Sigmoid colon (tissue), 7 donors: ENCODE data around the gene TRIM13. TPM values are rescaled to one million over a fixed set of nuclear protein-coding genes. Genes with fewer than 3 reads are reported as not detected.

Source experiments
- DNase-seq: peaks from one replicate; pipeline ENCODE4 v3.0.0-alpha.2; 2019
- H3K27ac ChIP-seq, 4 donors: fragments of 200-600 bp; sonication (generic); one replicate each; pipeline ENCODE4 v1.5.1; 2016 to 2019; ENCODE audit warnings: mild to moderate bottlenecking in 1 of 4
- H3K27me3 ChIP-seq, 3 donors: fragments of 200-600 bp; sonication (generic); one replicate each; pipeline ENCODE4 v1.5.1; 2019; ENCODE audit warnings: mild to moderate bottlenecking in 1 of 3
- H3K36me3 ChIP-seq, 4 donors: fragments of 200-600 bp; sonication (generic); one replicate each; pipeline ENCODE4 v1.5.1; 2016 to 2019
- H3K4me1 ChIP-seq, 4 donors: fragments of 200-600 bp; sonication (generic); one replicate each; pipeline ENCODE4 v1.5.1; 2017 to 2019
- H3K4me3 ChIP-seq, 4 donors: fragments of 200-600 bp; sonication (generic); one replicate each; pipeline ENCODE4 v1.5.1; 2017 to 2019; ENCODE audit warnings: mild to moderate bottlenecking in 2 of 4, moderate library complexity in 1 of 4
- H3K9me3 ChIP-seq, 4 donors: fragments of 200-600 bp in 3 of 4; sonication (generic) in 3 of 4; one replicate each; pipeline versions ENCODE4 v1.5.1 to v1.6.1; 2013 to 2019
- EP300 ChIP-seq, 4 donors: sonication (generic); formaldehyde crosslinking; IDR thresholded peaks; one replicate each; pipeline ENCODE4 v1.6.1; 2017; ENCODE audit warnings: antibody characterized with exemption in 4 of 4
- POLR2A ChIP-seq, 2 donors: fragments of 450-650 bp; IDR thresholded peaks; one replicate each; pipeline ENCODE4 v1.6.1; 2016; ENCODE audit warnings: antibody characterized with exemption in 2 of 2, mild to moderate bottlenecking in 2 of 2, moderate library complexity in 2 of 2
- POLR2AphosphoS5 ChIP-seq, 4 donors: sonication (generic); formaldehyde crosslinking; IDR thresholded peaks; one replicate each; pipeline ENCODE4 v1.6.1; 2017; ENCODE audit warnings: antibody characterized with exemption in 4 of 4
- WGBS, 2 donors: extraction: QIAGEN DNeasy Blood & Tissue Kit; methylation state at CpG; one replicate each; pipeline ENCODE4 v1.1.7; 2013; 5-methylcytosine and 5-hydroxymethylcytosine counted together
- intact Hi-C: fragments of 100-400 bp; cut with DNase I; formaldehyde crosslinking; loops from one replicate; pipeline ENCODE4 v1.15.1; 2023
- polyA plus RNA-seq, 3 donors: library from polyadenylated mRNA; stranded (reverse); fragments of 200-250 nt; gene quantifications; one replicate each; pipeline ENCODE4 v1.2.3, GENCODE V29; 2013
- total RNA-seq, 4 donors: library from RNA; depleted of rRNA; stranded (reverse); fragments of >200 nt; gene quantifications; one replicate each; pipeline ENCODE4 v1.1.0, GENCODE V29; 2016
- TF ChIP-seq, protein P1 (sequence below), 4 experiments: fragments of 450-650 bp in 3 of 4; fragments of 200-600 bp in 1 of 4; IDR thresholded peaks; one replicate each; pipeline ENCODE4 v1.5.1; 2016 to 2019; ENCODE audit warnings: antibody characterized with exemption in 4 of 4, mild to moderate bottlenecking in 3 of 4, moderate library complexity in 2 of 4
- donor health status: healthy with polysubstance abuse.
- donor health status: Bipolar disorder and iron deficiency.
- donor health status: healthy.

The TRIM13 gene
- total and polyA plus RNA-seq, 7 donors, result 9.0 to 25.0 (median 17.5) TPM

DNA sequence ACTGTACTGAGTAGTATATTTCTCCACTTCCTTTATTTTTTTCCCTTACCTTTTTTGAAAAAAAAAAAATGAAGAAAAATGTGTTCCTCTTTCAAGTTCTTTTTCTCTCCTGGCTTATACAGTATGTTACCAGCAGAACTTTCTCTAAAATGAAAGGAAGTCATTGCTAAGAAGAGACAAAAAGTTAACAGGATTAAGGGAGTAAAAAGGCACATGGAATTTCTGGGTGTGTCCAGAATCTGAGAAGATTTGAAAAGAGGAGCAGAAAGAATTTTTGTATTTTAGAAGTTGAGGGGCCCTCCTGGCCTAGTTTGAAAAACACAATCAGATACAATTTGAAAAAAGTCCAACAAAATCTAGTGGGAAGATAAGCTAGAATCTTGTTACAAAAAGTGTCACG, 21.0 kb upstream of the TRIM13 start:
- intact Hi-C loops, result loop anchor here (2.0 to 5.0 kb wide), 5 partner anchors 111 to 1095 kb away; no protein-coding TSS in a partner anchor
- H3K9me3 ChIP-seq, result no peaks in the 10 kb centered on the region
- 93 to 94% methylated on average over 1 of the region's 1 CpG for WGBS, 2 donors
- H3K27me3 ChIP-seq, result no peaks in the 10 kb centered on the region
- H3K4me3 ChIP-seq, result no peak overlapping the region
- no peak for DNase-seq
- no peak overlapping the region for H3K27ac ChIP-seq
- TF ChIP-seq, protein P1, sequence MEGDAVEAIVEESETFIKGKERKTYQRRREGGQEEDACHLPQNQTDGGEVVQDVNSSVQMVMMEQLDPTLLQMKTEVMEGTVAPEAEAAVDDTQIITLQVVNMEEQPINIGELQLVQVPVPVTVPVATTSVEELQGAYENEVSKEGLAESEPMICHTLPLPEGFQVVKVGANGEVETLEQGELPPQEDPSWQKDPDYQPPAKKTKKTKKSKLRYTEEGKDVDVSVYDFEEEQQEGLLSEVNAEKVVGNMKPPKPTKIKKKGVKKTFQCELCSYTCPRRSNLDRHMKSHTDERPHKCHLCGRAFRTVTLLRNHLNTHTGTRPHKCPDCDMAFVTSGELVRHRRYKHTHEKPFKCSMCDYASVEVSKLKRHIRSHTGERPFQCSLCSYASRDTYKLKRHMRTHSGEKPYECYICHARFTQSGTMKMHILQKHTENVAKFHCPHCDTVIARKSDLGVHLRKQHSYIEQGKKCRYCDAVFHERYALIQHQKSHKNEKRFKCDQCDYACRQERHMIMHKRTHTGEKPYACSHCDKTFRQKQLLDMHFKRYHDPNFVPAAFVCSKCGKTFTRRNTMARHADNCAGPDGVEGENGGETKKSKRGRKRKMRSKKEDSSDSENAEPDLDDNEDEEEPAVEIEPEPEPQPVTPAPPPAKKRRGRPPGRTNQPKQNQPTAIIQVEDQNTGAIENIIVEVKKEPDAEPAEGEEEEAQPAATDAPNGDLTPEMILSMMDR (IDR thresholded peaks at IDR 0.05), result no peak
- TF ChIP-seq POLR2AphosphoS5 (IDR thresholded peaks at IDR 0.05) (no peak), POLR2A (IDR thresholded peaks at IDR 0.05) (no peak), EP300 (IDR thresholded peaks at IDR 0.05) (no peak)
- no peaks in the 10 kb centered on the region for H3K4me1 ChIP-seq
- H3K36me3 ChIP-seq, result no peaks in the 10 kb centered on the region

DNA sequence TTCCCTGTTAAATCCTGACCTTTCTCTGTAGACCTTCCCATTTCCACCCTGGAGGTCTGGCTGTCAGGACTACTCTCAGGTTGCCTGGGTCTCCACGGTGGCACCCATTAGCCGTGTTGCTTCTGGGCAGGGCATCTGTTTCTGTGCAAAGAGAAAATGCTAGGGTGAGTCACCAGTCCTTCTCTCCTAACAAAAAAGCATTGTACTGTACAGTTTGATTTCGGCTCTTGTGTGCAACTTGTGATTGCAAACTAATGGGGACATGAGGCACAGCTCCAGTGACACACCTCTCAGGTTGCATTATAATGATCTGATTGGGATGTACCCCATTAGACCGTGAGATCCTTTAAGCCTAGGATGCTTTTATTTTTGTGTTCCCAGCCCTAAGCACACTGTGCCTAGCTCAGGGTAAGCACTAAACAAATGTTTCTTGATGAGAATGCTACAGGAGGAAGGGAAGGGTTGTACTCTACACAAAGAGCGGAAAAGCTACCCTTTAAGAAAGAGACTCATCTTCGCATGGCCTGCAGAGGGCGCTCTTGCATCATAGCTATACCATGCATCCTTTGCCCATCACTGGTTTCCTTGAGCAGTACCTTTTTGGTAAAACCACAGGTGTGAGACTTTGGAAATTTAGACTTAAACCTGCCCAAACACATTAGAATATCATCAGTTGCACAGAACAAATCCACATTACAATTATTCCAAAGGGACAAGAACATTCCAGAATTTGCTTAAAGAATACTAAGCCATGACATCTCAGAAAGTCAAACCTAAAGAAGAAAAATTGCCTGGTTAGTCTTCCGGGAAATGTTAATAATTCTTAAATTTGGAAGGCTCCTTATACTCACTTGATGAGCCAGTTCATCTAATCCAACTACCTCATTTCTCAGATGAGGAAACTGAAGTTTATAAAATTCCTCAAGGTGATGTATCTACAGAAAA, 20.3 kb upstream of the TRIM13 start:
- H3K27me3 ChIP-seq, result no peaks in the 10 kb centered on the region
- DNase-seq, result peak; percentile 79
- 39 to 57% methylated on average over 8 of the region's 8 CpGs for WGBS, 2 donors
- H3K4me3 ChIP-seq, result no peak overlapping the region
- no peak overlapping the region for H3K27ac ChIP-seq
- H3K4me1 ChIP-seq, result no peaks in the 10 kb centered on the region
- no peak for TF ChIP-seq POLR2AphosphoS5 (IDR thresholded peaks at IDR 0.05)
- TF ChIP-seq, protein P1 (IDR thresholded peaks at IDR 0.05), result peak; percentile 57 to 87 (median 78)
- TF ChIP-seq POLR2A (IDR thresholded peaks at IDR 0.05), result no peak
- H3K9me3 ChIP-seq, result no peaks in the 10 kb centered on the region
- intact Hi-C loops, result loop anchor here (2.0 to 5.0 kb wide), 5 partner anchors 111 to 1094 kb away; no protein-coding TSS in a partner anchor
- no peaks in the 10 kb centered on the region for H3K36me3 ChIP-seq

DNA sequence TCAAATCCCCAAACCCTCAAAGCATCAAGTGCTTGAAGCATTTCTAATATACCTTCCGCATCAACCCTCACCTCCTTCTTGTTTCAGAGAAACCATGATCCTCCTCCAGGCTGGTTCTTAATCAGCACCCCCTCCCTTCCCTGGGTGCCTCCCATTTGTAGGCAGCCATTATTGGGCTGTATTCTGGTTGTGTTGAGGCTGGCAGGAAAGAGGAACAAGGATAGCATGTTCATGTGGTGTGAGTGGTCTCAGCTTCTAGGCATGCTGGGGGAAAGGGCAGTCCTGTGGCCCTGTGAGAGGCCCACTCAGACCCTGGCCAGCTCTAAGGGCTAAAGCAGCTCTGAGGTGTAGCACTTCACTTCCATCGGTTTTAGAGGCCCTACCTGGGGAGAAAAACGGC, 18.9 kb upstream of the TRIM13 start:
- intact Hi-C loops, result loop anchor here (2.0 to 5.0 kb wide), 5 partner anchors 109 to 1093 kb away; no protein-coding TSS in a partner anchor
- Histone ChIP-seq H3K27me3 (no peaks in the 10 kb centered on the region), H3K4me1 (no peaks in the 10 kb centered on the region), H3K36me3 (no peaks in the 10 kb centered on the region), H3K4me3 (no peak overlapping the region), H3K9me3 (no peaks in the 10 kb centered on the region), H3K27ac (no peak overlapping the region)
- no peak for TF ChIP-seq POLR2A (IDR thresholded peaks at IDR 0.05)
- no peak for TF ChIP-seq EP300 (IDR thresholded peaks at IDR 0.05)
- no peak for TF ChIP-seq POLR2AphosphoS5 (IDR thresholded peaks at IDR 0.05)
- TF ChIP-seq, protein P1 (IDR thresholded peaks at IDR 0.05), result no peak
- 88 to 90% methylated on average over 3 of the region's 3 CpGs for WGBS, 2 donors
- DNase-seq, result no peak

DNA sequence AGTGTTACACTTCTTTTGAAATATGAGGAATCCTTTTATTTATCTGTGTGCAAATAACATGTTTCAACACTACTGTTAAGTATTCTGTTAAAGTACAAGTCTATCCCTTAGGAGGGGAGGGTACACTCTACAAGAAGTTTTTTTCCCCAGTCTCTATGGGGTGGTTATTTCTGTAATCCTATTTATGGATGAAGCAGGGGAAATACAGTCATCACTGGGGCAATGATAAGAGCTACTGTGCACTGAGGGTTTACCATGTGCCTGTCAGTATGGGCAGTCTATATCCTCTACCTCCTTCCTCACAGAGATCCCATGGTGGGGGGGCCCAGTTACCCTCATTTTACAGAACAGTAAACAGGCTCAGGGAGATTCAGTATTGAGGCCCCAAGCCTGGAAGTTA, 16.6 kb upstream of the TRIM13 start:
- H3K4me1 ChIP-seq, result no peaks in the 10 kb centered on the region
- intact Hi-C loops, result no loop called here
- no peak overlapping the region for H3K4me3 ChIP-seq
- DNase-seq, result no peak
- no peaks in the 10 kb centered on the region for H3K27me3 ChIP-seq
- H3K27ac ChIP-seq, result no peak overlapping the region
- TF ChIP-seq EP300 (IDR thresholded peaks at IDR 0.05), result no peak
- H3K36me3 ChIP-seq, result no peaks in the 10 kb centered on the region
- no peaks in the 10 kb centered on the region for H3K9me3 ChIP-seq

DNA sequence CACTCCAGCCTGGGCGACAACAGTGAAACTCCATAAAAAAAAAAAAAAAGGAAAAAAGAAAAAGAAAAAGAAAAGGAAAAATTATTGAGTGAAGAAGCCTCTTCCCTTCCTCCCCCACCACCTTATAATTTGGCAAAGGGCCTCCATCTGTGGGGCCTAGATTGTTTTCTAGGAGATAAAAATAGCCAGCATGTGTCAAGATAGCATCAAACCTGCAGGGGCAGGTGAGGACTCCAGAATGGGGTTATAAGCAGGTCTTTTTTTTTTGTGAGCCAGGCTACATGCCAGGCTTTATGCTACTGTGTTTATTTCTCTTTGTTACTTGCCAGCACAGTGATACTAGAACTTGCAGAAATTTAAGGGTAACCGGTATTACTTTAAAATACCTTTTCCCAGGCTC, 11.7 kb upstream of the TRIM13 start:
- intact Hi-C loops, result no loop called here
- TF ChIP-seq POLR2A (IDR thresholded peaks at IDR 0.05) (no peak), POLR2AphosphoS5 (IDR thresholded peaks at IDR 0.05) (no peak), EP300 (IDR thresholded peaks at IDR 0.05) (no peak)
- TF ChIP-seq, protein P1 (IDR thresholded peaks at IDR 0.05), result no peak
- 63 to 89% methylated on average over 2 of the region's 2 CpGs for WGBS, 2 donors
- Histone ChIP-seq H3K36me3 (no peaks in the 10 kb centered on the region), H3K27me3 (no peaks in the 10 kb centered on the region), H3K27ac (no peak overlapping the region), H3K4me3 (no peak overlapping the region), H3K4me1 (no peaks in the 10 kb centered on the region), H3K9me3 (no peaks in the 10 kb centered on the region)
- DNase-seq, result no peak
